ENCODE data around the gene CHST2. TPM values are rescaled to one million over a fixed set of nuclear protein-coding genes. Genes with fewer than 3 reads are reported as not detected.

Gene CHST2
- total and polyA plus RNA-seq, 2 donors (not counting 1 experiment from before 2014, with no cell fraction given) = 1.1 to 2.6 TPM

- Histone ChIP-seq H2AFZ (ENCODE audit: low read length) (no peak overlapping the region), H3K4me3 (replicated peaks in 1 of 4; ENCODE audit: control extremely low read depth in 1 of 4, insufficient read depth in 1 of 4, low read depth in 3 of 4, low read length in 4 of 4) (no peak overlapping the region)
Observed at GRCh38 chr3:143138953-143139352, 19.4 kb downstream of the CHST2 start.

GRCh38 chr3:143139762-143140161 lies 20.2 kb downstream of the CHST2 start:
- no peak for TF ChIP-seq EZH2 (IDR thresholded peaks at IDR 0.05; ENCODE audit: low read length, missing control alignments)
- TF ChIP-seq, protein P1, sequence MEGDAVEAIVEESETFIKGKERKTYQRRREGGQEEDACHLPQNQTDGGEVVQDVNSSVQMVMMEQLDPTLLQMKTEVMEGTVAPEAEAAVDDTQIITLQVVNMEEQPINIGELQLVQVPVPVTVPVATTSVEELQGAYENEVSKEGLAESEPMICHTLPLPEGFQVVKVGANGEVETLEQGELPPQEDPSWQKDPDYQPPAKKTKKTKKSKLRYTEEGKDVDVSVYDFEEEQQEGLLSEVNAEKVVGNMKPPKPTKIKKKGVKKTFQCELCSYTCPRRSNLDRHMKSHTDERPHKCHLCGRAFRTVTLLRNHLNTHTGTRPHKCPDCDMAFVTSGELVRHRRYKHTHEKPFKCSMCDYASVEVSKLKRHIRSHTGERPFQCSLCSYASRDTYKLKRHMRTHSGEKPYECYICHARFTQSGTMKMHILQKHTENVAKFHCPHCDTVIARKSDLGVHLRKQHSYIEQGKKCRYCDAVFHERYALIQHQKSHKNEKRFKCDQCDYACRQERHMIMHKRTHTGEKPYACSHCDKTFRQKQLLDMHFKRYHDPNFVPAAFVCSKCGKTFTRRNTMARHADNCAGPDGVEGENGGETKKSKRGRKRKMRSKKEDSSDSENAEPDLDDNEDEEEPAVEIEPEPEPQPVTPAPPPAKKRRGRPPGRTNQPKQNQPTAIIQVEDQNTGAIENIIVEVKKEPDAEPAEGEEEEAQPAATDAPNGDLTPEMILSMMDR (conservative IDR thresholded peaks at IDR 0.05 in 1 of 2, IDR thresholded peaks at IDR 0.05 in 1 of 2; ENCODE audit: low read depth in 1 of 2, low read length in 2 of 2) = no peak
- Histone ChIP-seq H3K9me3 (ENCODE audit: control insufficient read depth, insufficient read depth, low read depth, low read length) (no peaks in the 10 kb centered on the region), H3K4me1 (ENCODE audit: control insufficient read depth, extremely low read depth, insufficient read depth, low read length) (peaks cover 11% of the 10 kb centered on the region), H3K9ac (ENCODE audit: insufficient read depth, low read length) (no peak overlapping the region), H3K79me2 (ENCODE audit: control insufficient read depth, insufficient read depth, low read length) (no peaks in the 10 kb centered on the region), H3K36me3 (ENCODE audit: control insufficient read depth, insufficient read depth, low read length) (no peaks in the 10 kb centered on the region), H3K4me2 (ENCODE audit: extremely low read depth, insufficient read depth, low read length) (peak overlapping the region; percentile 2), H4K20me1 (ENCODE audit: control insufficient read depth, extremely low read depth, insufficient read depth, low read length) (no peaks in the 10 kb centered on the region), H3K27ac (ENCODE audit: insufficient read depth, low read length) (peak overlapping the region; percentile 22), H3K4me3 (replicated peaks in 1 of 4; ENCODE audit: control extremely low read depth in 1 of 4, insufficient read depth in 1 of 4, low read depth in 3 of 4, low read length in 4 of 4) (no peak overlapping the region), H3K27me3 (ENCODE audit: control insufficient read depth, insufficient read depth, low read length) (no peaks in the 10 kb centered on the region), H2AFZ (ENCODE audit: low read length) (peak overlapping the region; percentile 56)
- peak; percentile 46 to 59 for DNase-seq (ENCODE audit: low read depth in 2 of 2)

More at GRCh38 chr3:143138953-143139352, 19.4 kb downstream of the CHST2 start:
- Histone ChIP-seq H3K4me1 (ENCODE audit: control insufficient read depth, extremely low read depth, insufficient read depth, low read length) (peaks cover 16% of the 10 kb centered on the region), H3K9me3 (ENCODE audit: control insufficient read depth, insufficient read depth, low read depth, low read length) (no peaks in the 10 kb centered on the region), H3K4me2 (ENCODE audit: extremely low read depth, insufficient read depth, low read length) (no peak overlapping the region), H4K20me1 (ENCODE audit: control insufficient read depth, extremely low read depth, insufficient read depth, low read length) (no peaks in the 10 kb centered on the region), H3K36me3 (ENCODE audit: control insufficient read depth, insufficient read depth, low read length) (no peaks in the 10 kb centered on the region), H3K27me3 (ENCODE audit: control insufficient read depth, insufficient read depth, low read length) (no peaks in the 10 kb centered on the region), H3K27ac (ENCODE audit: insufficient read depth, low read length) (no peak overlapping the region), H3K9ac (ENCODE audit: insufficient read depth, low read length) (no peak overlapping the region), H3K79me2 (ENCODE audit: control insufficient read depth, insufficient read depth, low read length) (no peaks in the 10 kb centered on the region)
- TF ChIP-seq, protein P1 (conservative IDR thresholded peaks at IDR 0.05 in 1 of 2, IDR thresholded peaks at IDR 0.05 in 1 of 2; ENCODE audit: low read depth in 1 of 2, low read length in 2 of 2) = no peak
- no peak for TF ChIP-seq EZH2 (IDR thresholded peaks at IDR 0.05; ENCODE audit: low read length, missing control alignments)
- DNase-seq (ENCODE audit: low read depth in 2 of 2) = no peak

DNA sequence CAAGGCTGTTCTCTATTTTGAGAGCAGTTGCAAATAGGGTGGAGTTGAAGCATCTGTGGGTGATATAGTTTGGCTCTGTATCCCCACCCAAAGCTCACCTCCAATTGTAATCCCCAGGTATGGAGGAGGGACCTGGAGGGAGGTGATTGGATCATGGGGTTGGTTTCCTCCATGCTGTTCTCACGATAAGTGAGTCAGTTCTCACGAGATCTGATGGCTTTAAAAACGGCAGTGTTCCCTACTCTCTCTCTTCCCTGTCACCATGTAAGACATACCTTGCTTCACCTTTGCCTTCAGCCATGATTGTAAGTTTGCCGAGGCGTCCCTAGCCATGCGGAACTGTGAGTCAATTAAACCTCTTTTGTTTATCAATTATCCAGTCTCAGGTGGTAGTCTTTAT lies 21.0 kb downstream of the CHST2 start:
- H3K9me3 ChIP-seq (ENCODE audit: control insufficient read depth, insufficient read depth, low read depth, low read length) = no peaks in the 10 kb centered on the region
- TF ChIP-seq EZH2 (IDR thresholded peaks at IDR 0.05; ENCODE audit: low read length, missing control alignments) = no peak
- TF ChIP-seq, protein P1 (conservative IDR thresholded peaks at IDR 0.05 in 1 of 2, IDR thresholded peaks at IDR 0.05 in 1 of 2; ENCODE audit: low read depth in 1 of 2, low read length in 2 of 2) = no peak
- H3K27me3 ChIP-seq (ENCODE audit: control insufficient read depth, insufficient read depth, low read length) = no peaks in the 10 kb centered on the region
- H3K36me3 ChIP-seq (ENCODE audit: control insufficient read depth, insufficient read depth, low read length) = no peaks in the 10 kb centered on the region
- H2AFZ ChIP-seq (ENCODE audit: low read length) = no peak overlapping the region
- peaks cover 11% of the 10 kb centered on the region for H3K4me1 ChIP-seq (ENCODE audit: control insufficient read depth, extremely low read depth, insufficient read depth, low read length)
- no peak for DNase-seq (ENCODE audit: low read depth in 2 of 2)
- H3K9ac ChIP-seq (ENCODE audit: insufficient read depth, low read length) = no peak overlapping the region
- H4K20me1 ChIP-seq (ENCODE audit: control insufficient read depth, extremely low read depth, insufficient read depth, low read length) = no peaks in the 10 kb centered on the region
- no peak overlapping the region for H3K27ac ChIP-seq (ENCODE audit: insufficient read depth, low read length)
- no peak overlapping the region for H3K4me3 ChIP-seq (replicated peaks in 1 of 4; ENCODE audit: control extremely low read depth in 1 of 4, insufficient read depth in 1 of 4, low read depth in 3 of 4, low read length in 4 of 4)
- no peak overlapping the region for H3K4me2 ChIP-seq (ENCODE audit: extremely low read depth, insufficient read depth, low read length)
- no peaks in the 10 kb centered on the region for H3K79me2 ChIP-seq (ENCODE audit: control insufficient read depth, insufficient read depth, low read length)

Measured in fibroblast of lung (primary cell).